Measurements from ENCODE around the gene CCNE1.

CCNE1 gene

GRCh38 chr19:29769997-29770396 is 41.8 kb upstream of the CCNE1 start:
- TF ChIP-seq CTCF (IDR thresholded peaks at IDR 0.05; ENCODE audit: control extremely low read depth, extremely low read depth, low read depth, missing control alignments): no peak
- ChIA-PET POLR2A (no interaction called here), CTCF (interaction anchor here (1.2 to 7.0 kb wide), 5 partner anchors 9 to 104 kb away, joined by 3 to 53 read pairs (median 5); no protein-coding TSS in a partner anchor)

GRCh38 chr19:29770648-29771047 is 41.1 kb upstream of the CCNE1 start:
- ChIA-PET CTCF (interaction anchor here (0.7 to 7.0 kb wide), 6 partner anchors 11 to 103 kb away, joined by 3 to 53 read pairs (median 4); no protein-coding TSS in a partner anchor), POLR2A (no interaction called here)
- no peak for TF ChIP-seq CTCF (IDR thresholded peaks at IDR 0.05; ENCODE audit: control extremely low read depth, extremely low read depth, low read depth, missing control alignments)
- no peak for DNase-seq (ENCODE audit: extremely low spot score)

More at GRCh38 chr19:29769997-29770396, 41.8 kb upstream of the CCNE1 start:
- DNase-seq (ENCODE audit: extremely low spot score): no peak

- TF ChIP-seq CTCF (IDR thresholded peaks at IDR 0.05; ENCODE audit: control extremely low read depth, extremely low read depth, low read depth, missing control alignments): peak; percentile 55
- DNase-seq (ENCODE audit: extremely low spot score): peak; percentile 57
- POLR2A ChIA-PET: no interaction called here
- CTCF ChIA-PET: interaction anchor here (0.8 to 7.0 kb wide), 9 partner anchors 8 to 102 kb away, joined by 3 to 53 read pairs (median 5); no protein-coding TSS in a partner anchor
Observed at GRCh38 chr19:29771708-29772414, 39.9 kb upstream of the CCNE1 start.

- DNase-seq (ENCODE audit: extremely low spot score): no peak
- ChIA-PET POLR2A (no interaction called here), CTCF (interaction anchor here (0.8 to 7.0 kb wide), 6 partner anchors 9 to 101 kb away, joined by 3 to 53 read pairs (median 6); no protein-coding TSS in a partner anchor)
- no peak for TF ChIP-seq CTCF (IDR thresholded peaks at IDR 0.05; ENCODE audit: control extremely low read depth, extremely low read depth, low read depth, missing control alignments)
Observed at GRCh38 chr19:29772696-29773095, 39.1 kb upstream of the CCNE1 start.

GRCh38 chr19:29773141-29773540 is 38.6 kb upstream of the CCNE1 start:
- no peak for TF ChIP-seq CTCF (IDR thresholded peaks at IDR 0.05; ENCODE audit: control extremely low read depth, extremely low read depth, low read depth, missing control alignments)
- no peak for DNase-seq (ENCODE audit: extremely low spot score)
- POLR2A ChIA-PET: no interaction called here
- CTCF ChIA-PET: interaction anchor here (0.9 to 7.0 kb wide), 5 partner anchors 10 to 101 kb away, joined by 3 to 53 read pairs (median 7); no protein-coding TSS in a partner anchor

- no peak for DNase-seq (ENCODE audit: extremely low spot score)
- ChIA-PET POLR2A (no interaction called here), CTCF (interaction anchor here (0.8 to 2.4 kb wide), 2 partner anchors 14 to 100 kb away, joined by 4 to 14 read pairs; no protein-coding TSS in a partner anchor)
- TF ChIP-seq CTCF (IDR thresholded peaks at IDR 0.05; ENCODE audit: control extremely low read depth, extremely low read depth, low read depth, missing control alignments): no peak
Observed at GRCh38 chr19:29774126-29774525, 37.7 kb upstream of the CCNE1 start.

All from GM10248 (cell line).